GM23248 (cell line): Measurements from ENCODE around the gene SLMAP. TPM values are rescaled to one million over a fixed set of nuclear protein-coding genes. Genes with fewer than 3 reads are reported as not detected.
A peak's percentile ranks its signal among the peaks of the same experiment; 100 is the strongest.

ENCODE experiments used
- DNase-seq: peaks from one replicate; pipeline ENCODE4 v3.0.0-alpha.2; 2015
- H2AFZ ChIP-seq: fragments of 200-600 bp; sonication (generic); 2 replicates; pipeline ENCODE4 v1.6.1; 2016; ENCODE audit warnings: antibody characterized with exemption
- H3F3A ChIP-seq: fragments of 200-600 bp; sonication (generic); 2 replicates; pipeline ENCODE4 v1.6.1; 2016; ENCODE audit warnings: mild to moderate bottlenecking, antibody characterized with exemption, mixed run types; ENCODE audit not compliant: insufficient read depth
- H3K27ac ChIP-seq: fragments of 200-600 bp; sonication (generic); 2 replicates; pipeline ENCODE4 v1.5.1; 2016; ENCODE audit warnings: mild to moderate bottlenecking
- H3K27me3 ChIP-seq: fragments of 200-600 bp; sonication (generic); replicated peaks from 2 replicates; pipeline ENCODE4 v1.6.1; 2016; ENCODE audit warnings: mild to moderate bottlenecking; ENCODE audit not compliant: insufficient read depth
- H3K36me3 ChIP-seq: fragments of 200-600 bp; sonication (generic); 2 replicates; pipeline ENCODE4 v1.6.1; 2016; ENCODE audit warnings: low read depth, mild to moderate bottlenecking
- H3K4me1 ChIP-seq: fragments of 200-600 bp; sonication (generic); 2 replicates; pipeline ENCODE4 v1.6.1; 2016; ENCODE audit warnings: mild to moderate bottlenecking; ENCODE audit not compliant: insufficient read depth
- H3K4me2 ChIP-seq: fragments of 200-600 bp; sonication (generic); one replicate; pipeline ENCODE4 v1.6.1; 2016; ENCODE audit warnings: mild to moderate bottlenecking; ENCODE audit not compliant: unreplicated experiment
- H3K4me3 ChIP-seq: fragments of 200-600 bp; sonication (generic); 2 replicates; pipeline ENCODE4 v1.5.1; 2016; ENCODE audit warnings: mild to moderate bottlenecking
- H3K79me2 ChIP-seq: fragments of 200-600 bp; sonication (generic); 2 replicates; pipeline ENCODE4 v1.6.1; 2016; ENCODE audit warnings: mild to moderate bottlenecking; ENCODE audit not compliant: insufficient read depth
- H3K9ac ChIP-seq: fragments of 200-600 bp; sonication (generic); 2 replicates; pipeline ENCODE4 v1.6.1; 2016; ENCODE audit warnings: mild to moderate bottlenecking
- H3K9me2 ChIP-seq: fragments of 200-600 bp; sonication (generic); 2 replicates; pipeline ENCODE4 v1.6.1; 2016; ENCODE audit warnings: mixed run types, mild to moderate bottlenecking, moderate library complexity; ENCODE audit not compliant: insufficient read depth
- H3K9me3 ChIP-seq: fragments of 200-600 bp; sonication (generic); one replicate; pipeline ENCODE4 v1.6.1; 2017; ENCODE audit warnings: low read depth
- H4K20me1 ChIP-seq: fragments of 200-600 bp; sonication (generic); 2 replicates; pipeline ENCODE4 v1.6.0; 2016; ENCODE audit not compliant: insufficient read depth
- EZH2 ChIP-seq: fragments of 200-600 bp; sonication (generic); IDR thresholded peaks from 2 replicates; pipeline ENCODE4 v1.6.1; 2018; ENCODE audit warnings: antibody characterized with exemption, mild to moderate bottlenecking; ENCODE audit not compliant: insufficient read depth, poor library complexity, severe bottlenecking
- EZH2phosphoT487 ChIP-seq: fragments of 200-600 bp; sonication (generic); IDR thresholded peaks from 2 replicates; pipeline ENCODE4 v1.6.1; 2018; ENCODE audit warnings: antibody characterized with exemption, moderate library complexity, mild to moderate bottlenecking, low read depth; ENCODE audit not compliant: insufficient read depth
- WGBS, 2 experiments: methylation state at CpG; one replicate each; pipeline ENCODE4 v1.1.6; 2015 to 2017; ENCODE audit warnings: low lambda C conversion rate in 2 of 2, low coverage in 1 of 2; ENCODE audit errors: missing lambda C conversion rate in 2 of 2; 5-methylcytosine and 5-hydroxymethylcytosine counted together
- in situ Hi-C: fragments of 300-500 bp; cut with MboI; formaldehyde crosslinking; loops from 2 replicates; pipeline ENCODE4 v1.15.0; 2020
- polyA plus RNA-seq: library from polyadenylated mRNA; unstranded; fragments of >200 nt; fragmentation: Nextera tagmentation; extraction: Ambion mirVana; gene quantifications from 2 replicates; pipeline ENCODE4 v1.2.1, GENCODE V29; 2016
- total RNA-seq: library from RNA; depleted of rRNA; stranded (reverse); fragments of >200 nt; shearing (Covaris generic); gene quantifications from 2 replicates; pipeline ENCODE4 v1.2.3, GENCODE V29; 2014

SLMAP gene
- total and polyA plus RNA-seq, 2 experiments from 2014 or later = 28.4 to 33.9 TPM

- Histone ChIP-seq H3K4me1 (peaks cover 13% of the 10 kb centered on the region), H3K9me2 (no peaks in the 10 kb centered on the region), H3K27ac (no peak overlapping the region), H3K4me3 (no peak overlapping the region), H3K79me2 (peaks cover 18% of the 10 kb centered on the region), H3K27me3 (no peaks in the 10 kb centered on the region), H3K9me3 (no peaks in the 10 kb centered on the region), H3K9ac (no peak overlapping the region), H4K20me1 (no peaks in the 10 kb centered on the region), H2AFZ (0 out of 2 replicates have a peak overlapping the region, but pooled peaks have one; percentile 52), H3F3A (peaks cover 4% of the 10 kb centered on the region; the same call in 1 of the 2 replicates), H3K4me2 (no peak overlapping the region), H3K36me3 (no peaks in the 10 kb centered on the region)
- TF ChIP-seq EZH2phosphoT487 (no peak), EZH2 (no peak)
- DNase-seq = no peak
- in situ Hi-C loops = no loop called here
These were observed 3.1 kb upstream of the SLMAP start for GRCh38 chr3:57753016-57753415.

GRCh38 chr3:57755368-57755675 is 787 bp upstream of the SLMAP start:
- in situ Hi-C loops = no loop called here
- Histone ChIP-seq H3K4me1 (peaks cover 29% of the 10 kb centered on the region), H3K79me2 (peaks cover 41% of the 10 kb centered on the region), H3K36me3 (no peaks in the 10 kb centered on the region), H2AFZ (peak overlapping the region; percentile 100), H3K27me3 (no peaks in the 10 kb centered on the region), H3F3A (peaks cover 4% of the 10 kb centered on the region; the same call in 1 of the 2 replicates), H4K20me1 (0 out of 2 replicates have a peak, but pooled peaks cover 6% of the 10 kb centered on the region), H3K27ac (peak overlapping the region; percentile 76), H3K9me3 (no peaks in the 10 kb centered on the region), H3K4me2 (peak overlapping the region; percentile 97), H3K9me2 (no peaks in the 10 kb centered on the region), H3K4me3 (peak overlapping the region; percentile 83), H3K9ac (peak overlapping the region; percentile 86)
- 4% methylated on average over 1 of the region's 1 CpG for WGBS, 2 experiments
- DNase-seq = peak; percentile 73
- TF ChIP-seq EZH2phosphoT487 (no peak), EZH2 (no peak)

DNA sequence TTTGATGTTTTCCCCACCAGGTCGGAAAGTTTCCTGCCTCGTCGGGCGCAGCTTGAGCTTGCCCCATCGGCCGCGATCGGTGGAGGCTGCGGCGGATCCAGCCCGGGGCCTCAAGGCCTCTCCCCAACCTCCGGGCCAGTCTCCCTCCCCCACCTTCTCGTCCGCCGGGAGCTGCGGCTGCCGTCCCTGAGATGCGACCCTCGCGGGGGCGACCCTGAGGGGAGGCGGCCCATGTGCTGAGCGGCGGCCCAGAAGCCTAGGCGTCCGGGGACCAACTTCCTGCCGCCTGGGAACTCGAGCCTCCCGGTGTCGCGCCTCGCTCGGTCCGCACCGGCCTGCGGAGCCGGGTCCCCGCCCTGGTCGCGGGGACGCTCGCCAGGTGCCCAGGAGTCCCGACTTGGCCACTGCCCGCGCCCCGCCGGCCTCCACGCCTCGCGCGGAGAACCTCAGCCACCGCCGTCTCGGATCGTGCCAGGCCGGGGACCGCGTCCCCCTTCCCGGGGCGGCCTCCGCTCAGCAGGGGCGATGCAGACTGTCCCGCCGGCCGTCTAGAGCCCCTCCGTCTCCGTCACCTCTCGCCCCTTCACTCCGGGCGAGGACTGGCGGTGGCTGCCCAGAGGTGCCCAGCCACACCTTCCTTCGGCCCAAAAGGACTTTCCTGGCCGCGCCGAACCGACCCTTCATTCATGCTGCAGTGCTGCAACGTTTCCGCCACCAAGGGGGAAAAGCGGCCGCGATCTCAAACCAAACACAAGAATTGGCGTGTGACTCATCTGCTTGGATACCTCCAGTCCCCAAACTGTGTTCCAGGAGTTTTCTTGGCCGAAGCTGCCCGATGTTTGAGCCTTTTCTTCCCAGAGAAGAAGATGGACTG is 656 bp downstream of the SLMAP start:
- H3F3A ChIP-seq = peaks cover 4% of the 10 kb centered on the region; the same call in 1 of the 2 replicates
- H3K9me2 ChIP-seq = no peaks in the 10 kb centered on the region
- H3K4me2 ChIP-seq = peak overlapping the region; percentile 97
- no peaks in the 10 kb centered on the region for H3K9me3 ChIP-seq
- H3K27me3 ChIP-seq = no peaks in the 10 kb centered on the region
- peak; percentile 89 for DNase-seq
- H3K79me2 ChIP-seq = peaks cover 56% of the 10 kb centered on the region
- peaks cover 29% of the 10 kb centered on the region for H3K4me1 ChIP-seq
- peak overlapping the region; percentile 100 for H2AFZ ChIP-seq
- WGBS, 2 experiments = 0 to 1% methylated on average over 45 to 64 of the region's 84 CpGs
- 0 out of 2 replicates have a peak, but pooled peaks cover 6% of the 10 kb centered on the region for H4K20me1 ChIP-seq
- in situ Hi-C loops = no loop called here
- peak overlapping the region; percentile 76 for H3K27ac ChIP-seq
- TF ChIP-seq EZH2 (no peak), EZH2phosphoT487 (no peak)
- H3K36me3 ChIP-seq = no peaks in the 10 kb centered on the region
- H3K9ac ChIP-seq = peak overlapping the region; percentile 86
- peak overlapping the region; percentile 83 for H3K4me3 ChIP-seq

DNA sequence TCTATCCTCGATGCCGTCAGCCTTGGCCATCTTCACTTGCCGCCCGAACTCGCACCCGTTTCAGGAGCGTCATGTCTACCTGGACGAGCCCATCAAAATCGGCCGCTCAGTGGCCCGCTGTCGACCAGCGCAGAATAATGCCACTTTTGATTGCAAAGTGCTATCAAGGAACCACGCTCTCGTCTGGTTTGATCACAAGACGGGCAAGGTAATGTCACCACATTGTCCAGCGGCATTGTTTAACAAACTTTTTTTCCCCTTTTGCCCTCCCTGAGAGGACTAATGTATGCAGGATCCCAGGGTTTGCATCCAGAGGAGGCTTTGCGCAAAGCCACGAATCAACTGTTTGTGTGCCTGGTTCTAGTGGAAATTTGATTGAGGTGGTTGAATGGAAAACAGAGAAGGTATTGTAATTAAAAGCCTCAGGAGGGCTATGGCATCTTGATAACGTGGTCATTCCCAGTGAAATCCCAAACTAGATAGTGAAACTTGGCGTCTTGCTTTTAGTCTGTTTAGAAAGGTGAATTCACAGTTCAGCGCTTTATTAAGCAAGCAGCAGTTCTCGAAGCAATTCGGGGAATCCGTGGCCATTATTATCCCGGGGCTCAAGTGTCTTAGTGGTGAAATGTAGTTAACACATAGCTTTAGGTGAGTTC is 1.7 kb downstream of the SLMAP start:
- H2AFZ ChIP-seq = peak overlapping the region; percentile 100
- in situ Hi-C loops = no loop called here
- H3K9me3 ChIP-seq = no peaks in the 10 kb centered on the region
- TF ChIP-seq EZH2 = no peak
- no peak for TF ChIP-seq EZH2phosphoT487
- peak; percentile 50 for DNase-seq
- 0 out of 2 replicates have a peak, but pooled peaks cover 6% of the 10 kb centered on the region for H4K20me1 ChIP-seq
- H3K27ac ChIP-seq = peak overlapping the region; percentile 76
- H3K27me3 ChIP-seq = no peaks in the 10 kb centered on the region
- H3K79me2 ChIP-seq = peaks cover 66% of the 10 kb centered on the region
- H3K4me1 ChIP-seq = peaks cover 22% of the 10 kb centered on the region
- peak overlapping the region; percentile 86 for H3K9ac ChIP-seq
- 7 to 11% methylated on average over 26 of the region's 26 CpGs for WGBS, 2 experiments
- H3K4me2 ChIP-seq = peak overlapping the region; percentile 97
- H3F3A ChIP-seq = peaks cover 4% of the 10 kb centered on the region; the same call in 1 of the 2 replicates
- no peaks in the 10 kb centered on the region for H3K9me2 ChIP-seq
- H3K36me3 ChIP-seq = no peaks in the 10 kb centered on the region
- peak overlapping the region; percentile 83 for H3K4me3 ChIP-seq
